SK-N-SH (cell line): Measurements from ENCODE around the gene SLC23A1. TPM values are rescaled to one million over a fixed set of nuclear protein-coding genes. Genes with fewer than 3 reads are reported as not detected.

ENCODE experiments used
- CTCF ChIA-PET: fragments of 300-600, 350-600 bp; formaldehyde crosslinking; extraction: SDS; loops from one replicate; lab custom pipeline; 2021; lab: Yijun Ruan, JAX
- POLR2A ChIA-PET: fragments of 350-600 bp; sonication (Branson Sonifier 250); formaldehyde crosslinking; extraction: SDS; loops from one replicate; lab custom pipeline; 2020; ENCODE audit warnings: antibody characterized with exemption, inconsistent platforms; lab: Yijun Ruan, JAX
- DNase-seq: peaks from one replicate; pipeline ENCODE4 v3.0.0; 2012
- H2AFZ ChIP-seq: fragments of 200-600 bp; sonication (generic); 2 replicates; pipeline ENCODE4 v1.8.1; 2016; ENCODE audit warnings: antibody characterized with exemption, mild to moderate bottlenecking, low read depth
- H3F3A ChIP-seq: fragments of 200-600 bp; sonication (generic); replicated peaks from 2 replicates; pipeline ENCODE3; 2016; ENCODE audit warnings: antibody characterized with exemption, mild to moderate bottlenecking; ENCODE audit not compliant: insufficient read depth
- H3K27ac ChIP-seq, 2 experiments: fragments of 200-500 bp in 1 of 2; fragments of 200-600 bp in 1 of 2; sonication (Bioruptor generic) in 1 of 2; sonication (generic), shearing (Covaris generic) in 1 of 2; 2 replicates each; pipeline versions ENCODE4 v1.5.1 to v1.6.1; 2014 to 2016; ENCODE audit warnings: low read depth in 2 of 2, inconsistent platforms in 1 of 2, low read length in 1 of 2, mild to moderate bottlenecking in 1 of 2, mixed read lengths in 1 of 2
- H3K27me3 ChIP-seq: fragments of 200-600 bp; sonication (generic), shearing (Covaris generic); 2 replicates; pipeline ENCODE4 v1.6.1; 2016; ENCODE audit warnings: mixed run types; ENCODE audit not compliant: insufficient read depth
- H3K36me3 ChIP-seq, 2 experiments: fragments of 200-500 bp in 1 of 2; fragments of 200-600 bp in 1 of 2; sonication (Bioruptor generic) in 1 of 2; sonication (generic) in 1 of 2; replicated peaks in 1 of 2; 2 replicates each; pipeline versions ENCODE3 to v1.5.1; 2014 to 2016; ENCODE audit warnings: low read length in 1 of 2, mild to moderate bottlenecking in 1 of 2; ENCODE audit not compliant: insufficient read depth in 2 of 2, control insufficient read depth in 1 of 2
- H3K4me1 ChIP-seq, 2 experiments: fragments of 200-500 bp in 1 of 2; fragments of 200-600 bp in 1 of 2; sonication (Bioruptor generic) in 1 of 2; sonication (generic), shearing (Covaris generic) in 1 of 2; 2 replicates each; pipeline versions ENCODE4 v1.5.1 to v1.6.1; 2014 to 2016; ENCODE audit warnings: low read depth in 1 of 2, low read length in 1 of 2, mixed run types in 1 of 2; ENCODE audit not compliant: insufficient read depth in 2 of 2, control insufficient read depth in 1 of 2
- H3K4me2 ChIP-seq: fragments of 200-600 bp; sonication (generic), shearing (Covaris generic); 2 replicates; pipeline ENCODE4 v1.6.1; 2017; ENCODE audit warnings: mixed run types
- H3K4me3 ChIP-seq, 2 experiments: fragments of 200-500 bp in 1 of 2; fragments of 200-600 bp in 1 of 2; sonication (Bioruptor generic) in 1 of 2; sonication (generic), shearing (Covaris generic) in 1 of 2; 2 replicates each; pipeline versions ENCODE4 v1.5.1 to v1.8.1; 2014 to 2016; ENCODE audit warnings: low read depth in 2 of 2, inconsistent platforms in 1 of 2, low read length in 1 of 2, mild to moderate bottlenecking in 1 of 2, mixed read lengths in 1 of 2, moderate library complexity in 1 of 2
- H3K79me2 ChIP-seq: fragments of 200-600 bp; sonication (generic); 2 replicates; pipeline ENCODE4 v1.8.1; 2017; ENCODE audit warnings: mild to moderate bottlenecking; ENCODE audit not compliant: insufficient read depth
- H3K9ac ChIP-seq: fragments of 200-600 bp; sonication (generic); 2 replicates; pipeline ENCODE4 v1.6.1; 2017; ENCODE audit warnings: mixed run types
- H3K9me2 ChIP-seq: fragments of 200-600 bp; sonication (generic); 2 replicates; pipeline ENCODE4 v1.6.1; 2017; ENCODE audit warnings: mixed run types
- H3K9me3 ChIP-seq: fragments of 200-600 bp; sonication (generic); 2 replicates; pipeline ENCODE4 v1.6.1; 2017; ENCODE audit warnings: mixed run types, mild to moderate bottlenecking, moderate library complexity
- H4K20me1 ChIP-seq: fragments of 200-600 bp; sonication (generic); 2 replicates; pipeline ENCODE4 v1.6.1; 2017; ENCODE audit warnings: mild to moderate bottlenecking, mixed run types; ENCODE audit not compliant: insufficient read depth
- CHD2 ChIP-seq: fragments of 150-350 bp; IDR thresholded peaks from 2 replicates; pipeline ENCODE4 v1.6.1; 2018; ENCODE audit warnings: low read length; ENCODE audit not compliant: partially characterized antibody
- ELF1 ChIP-seq: IDR thresholded peaks from 2 replicates; pipeline ENCODE4 v1.4.0; 2012
- EZH2phosphoT487 ChIP-seq: fragments of 200-600 bp; sonication (generic); IDR thresholded peaks from 2 replicates; pipeline ENCODE4 v1.6.1; 2017; ENCODE audit warnings: low read depth, mixed run types, mild to moderate bottlenecking, antibody characterized with exemption, moderate library complexity, borderline replicate concordance
- GATA2 ChIP-seq: sonication (generic); formaldehyde crosslinking; IDR thresholded peaks from 2 replicates; pipeline ENCODE4 v1.5.0; 2020; ENCODE audit warnings: mild to moderate bottlenecking, missing genetic modification reagents
- JUND ChIP-seq: IDR thresholded peaks from 2 replicates; pipeline ENCODE4 v1.4.0; 2012
- MEF2A ChIP-seq: IDR thresholded peaks from 2 replicates; pipeline ENCODE4 v1.4.0; 2012; ENCODE audit warnings: low read depth, borderline replicate concordance
- RAD21 ChIP-seq: IDR thresholded peaks from 2 replicates; pipeline ENCODE4 v1.6.1; 2012; ENCODE audit warnings: mild to moderate bottlenecking, low read length
- RCOR1 ChIP-seq: fragments of 150-350 bp; IDR thresholded peaks from 2 replicates; pipeline ENCODE4 v1.6.1; 2017; ENCODE audit warnings: antibody characterized with exemption, low read length
- RFX5 ChIP-seq: IDR thresholded peaks from 2 replicates; pipeline ENCODE4 v1.6.1; 2012; ENCODE audit warnings: mild to moderate bottlenecking, improper control_type of control experiment, low read length
- RXRA ChIP-seq: IDR thresholded peaks from 2 replicates; pipeline ENCODE4 v1.4.0; 2012; ENCODE audit warnings: low read depth, mild to moderate bottlenecking, borderline replicate concordance
- SIN3A ChIP-seq: IDR thresholded peaks from 2 replicates; pipeline ENCODE4 v1.6.1; 2012; ENCODE audit warnings: low read depth, mild to moderate bottlenecking, low read length, moderate library complexity, borderline replicate concordance
- SMC3 ChIP-seq: IDR thresholded peaks from 2 replicates; pipeline ENCODE4 v1.6.1; 2012; ENCODE audit warnings: low read depth, low read length, improper control_type of control experiment
- TAF1 ChIP-seq: IDR thresholded peaks from 2 replicates; pipeline ENCODE4 v1.6.1; 2012; ENCODE audit warnings: low read depth, mild to moderate bottlenecking, low read length, moderate library complexity, borderline replicate concordance
- TEAD4 ChIP-seq: IDR thresholded peaks from 2 replicates; pipeline ENCODE4 v1.4.0; 2012; ENCODE audit warnings: mild to moderate bottlenecking, borderline replicate concordance; ENCODE audit not compliant: insufficient read depth
- USF1 ChIP-seq: IDR thresholded peaks from 2 replicates; pipeline ENCODE4 v1.4.0; 2012; ENCODE audit warnings: low read depth, borderline replicate concordance
- YY1 ChIP-seq: IDR thresholded peaks from 2 replicates; pipeline ENCODE4 v1.4.0; 2012; ENCODE audit warnings: low read depth, mild to moderate bottlenecking
- WGBS: methylation state at CpG from one replicate; pipeline ENCODE4 v1.1.6; 2017; ENCODE audit warnings: low lambda C conversion rate; 5-methylcytosine and 5-hydroxymethylcytosine counted together
- polyA plus RNA-seq, 3 experiments: library from polyadenylated mRNA; depleted of rRNA; stranded (reverse); fragments of >200 nt; gene quantifications; 2 replicates each; pipeline ENCODE4 v1.2.3, GENCODE V29; 2012
- TF ChIP-seq, protein P1 (sequence below): fragments of 150-350 bp; IDR thresholded peaks from 2 replicates; pipeline ENCODE4 v1.6.1; 2017; ENCODE audit warnings: antibody characterized with exemption, low read length, low read depth, borderline replicate concordance

SLC23A1 gene
- polyA plus RNA-seq, 1 of the 3 experiments (the other 2 are of a cell fraction), result not detected

- Histone ChIP-seq H3K27me3 (no peaks in the 10 kb centered on the region), H3K79me2 (no peaks in the 10 kb centered on the region), H3K27ac (peak overlapping the region; percentile 94 to 95), H3K9me3 (no peaks in the 10 kb centered on the region), H3K9ac (peak overlapping the region; percentile 74), H3K9me2 (no peaks in the 10 kb centered on the region), H3K4me3 (peak overlapping the region; percentile 57 to 66), H3K4me1 (peaks cover 0 to 13% of the 10 kb centered on the region in 2 experiments; a peak in 1 of 4 replicates), H3K4me2 (peak overlapping the region; percentile 76), H2AFZ (peak overlapping the region; percentile 82), H3K36me3 (peaks cover 0 to 2% of the 10 kb centered on the region in 2 experiments), H3F3A (peaks cover 8% of the 10 kb centered on the region), H4K20me1 (no peaks in the 10 kb centered on the region)
- 16% methylated on average over 7 of the region's 7 CpGs for WGBS
- POLR2A ChIA-PET, result interaction anchor here (0.5 to 1.1 kb wide), 4 partner anchors 9 to 301 kb away, joined by 3 to 5 read pairs (median 4); partner anchors contain the start of genes DNAJC18 and PROB1
- no peak for DNase-seq
- CTCF ChIA-PET, result interaction anchor here (1.1 to 3.4 kb wide), 6 partner anchors 11 to 939 kb away, joined by 3 to 29 read pairs (median 7); partner anchors contain the start of genes DNAJC18, MZB1 and PROB1
- TF ChIP-seq RXRA (no peak), ELF1 (no peak), SMC3 (no peak), SIN3A (no peak), EZH2phosphoT487 (no peak), TEAD4 (no peak), RFX5 (no peak), TAF1 (no peak), CHD2 (no peak), RCOR1 (no peak), JUND (no peak), YY1 (no peak), GATA2 (CRISPR knock-in tag) (no peak), MEF2A (no peak), RAD21 (no peak), USF1 (no peak)
- TF ChIP-seq, protein P1, sequence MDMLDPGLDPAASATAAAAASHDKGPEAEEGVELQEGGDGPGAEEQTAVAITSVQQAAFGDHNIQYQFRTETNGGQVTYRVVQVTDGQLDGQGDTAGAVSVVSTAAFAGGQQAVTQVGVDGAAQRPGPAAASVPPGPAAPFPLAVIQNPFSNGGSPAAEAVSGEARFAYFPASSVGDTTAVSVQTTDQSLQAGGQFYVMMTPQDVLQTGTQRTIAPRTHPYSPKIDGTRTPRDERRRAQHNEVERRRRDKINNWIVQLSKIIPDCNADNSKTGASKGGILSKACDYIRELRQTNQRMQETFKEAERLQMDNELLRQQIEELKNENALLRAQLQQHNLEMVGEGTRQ, result no peak
Measured at GRCh38 chr5:139403418-139403786, 20.3 kb upstream of the SLC23A1 start.
